ENCODE measurements around the gene NOXA1. TPM values are rescaled to one million over a fixed set of nuclear protein-coding genes. Genes with fewer than 3 reads are reported as not detected.
A peak's percentile ranks its signal among the peaks of the same experiment; 100 is the strongest.

NOXA1 gene
- total and polyA plus RNA-seq, 4 experiments from 2014 or later = 0.29 to 5.6 (median 2.8) TPM

- no peak for DNase-seq
- no peak overlapping the region for H3K4me3 Mint-ChIP-seq
- POLR2A ChIA-PET (ENCODE audit: partially characterized antibody) = no interaction called here
- H3K27ac Mint-ChIP-seq = no peak overlapping the region
- H3K27ac ChIP-seq (ENCODE audit: low read depth, low read length) = no peak overlapping the region
- H3K36me3 ChIP-seq (ENCODE audit: insufficient read depth, low read length) = no peaks in the 10 kb centered on the region
- peaks cover 2 to 7% (median 6%) of the 10 kb centered on the region in 4 donors for H3K4me1 Mint-ChIP-seq
- H3K4me3 ChIP-seq (ENCODE audit: low read length in 2 of 2) = no peak overlapping the region
- H3K4me1 ChIP-seq (ENCODE audit: insufficient read depth, low read length) = peaks cover 8% of the 10 kb centered on the region
- intact Hi-C loops (cut with micrococcal nuclease) = no loop called here
- no peaks in the 10 kb centered on the region for H3K36me3 Mint-ChIP-seq
- no peaks in the 10 kb centered on the region for H3K9me3 ChIP-seq (ENCODE audit: control insufficient read depth in 1 of 2, low read length in 2 of 2)
- CTCF ChIA-PET (ENCODE audit: partially characterized antibody) = no interaction called here
- peaks cover 0 to 4% (median 0%) of the 10 kb centered on the region in 8 donors for H3K9me3 Mint-ChIP-seq
- no peaks in the 10 kb centered on the region for H3K27me3 Mint-ChIP-seq
- H3K27me3 ChIP-seq (ENCODE audit: insufficient read depth, low read length) = no peaks in the 10 kb centered on the region
These were observed 44.0 kb downstream of the NOXA1 start for GRCh38 chr9:137467161-137467581.

DNA sequence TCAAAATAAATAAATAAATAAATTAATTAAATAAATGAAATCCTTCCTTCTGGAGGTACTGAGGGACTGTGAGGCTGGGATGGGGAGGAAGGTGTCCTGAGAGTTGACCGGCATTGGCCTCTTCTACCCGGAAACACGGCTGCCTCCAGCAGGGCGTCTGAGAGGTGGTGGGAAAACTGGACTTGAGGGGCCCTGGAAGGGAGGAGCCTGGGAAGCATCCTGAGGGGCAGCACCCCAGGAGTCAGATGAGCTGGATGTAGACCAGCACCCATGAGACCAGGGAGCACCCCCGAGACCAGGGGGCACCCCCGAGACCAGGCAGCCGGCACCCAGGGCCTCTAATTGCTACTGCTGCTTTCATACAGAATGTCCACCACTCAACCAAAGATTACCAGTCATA is 44.7 kb downstream of the NOXA1 start:
- Mint-ChIP-seq H3K4me3 (no peak overlapping the region), H3K27ac (no peak overlapping the region), H3K27me3 (no peaks in the 10 kb centered on the region), H3K9me3 (peaks cover 0 to 10% (median 2%) of the 10 kb centered on the region in 8 donors), H3K4me1 (peaks cover 2 to 6% (median 5%) of the 10 kb centered on the region in 4 donors), H3K36me3 (peaks cover 1 to 2% of the 10 kb centered on the region in 2 donors)
- intact Hi-C loops (cut with micrococcal nuclease) = no loop called here
- Histone ChIP-seq H3K4me3 (ENCODE audit: low read length in 2 of 2) (no peak overlapping the region), H3K9me3 (ENCODE audit: control insufficient read depth in 1 of 2, low read length in 2 of 2) (no peaks in the 10 kb centered on the region), H3K27me3 (ENCODE audit: insufficient read depth, low read length) (no peaks in the 10 kb centered on the region), H3K36me3 (ENCODE audit: insufficient read depth, low read length) (no peaks in the 10 kb centered on the region), H3K27ac (ENCODE audit: low read depth, low read length) (no peak overlapping the region), H3K4me1 (ENCODE audit: insufficient read depth, low read length) (peaks cover under 1% of the 10 kb centered on the region)
- ChIA-PET POLR2A (ENCODE audit: partially characterized antibody) (no interaction called here), CTCF (ENCODE audit: partially characterized antibody) (no interaction called here)
- DNase-seq = no peak

DNA sequence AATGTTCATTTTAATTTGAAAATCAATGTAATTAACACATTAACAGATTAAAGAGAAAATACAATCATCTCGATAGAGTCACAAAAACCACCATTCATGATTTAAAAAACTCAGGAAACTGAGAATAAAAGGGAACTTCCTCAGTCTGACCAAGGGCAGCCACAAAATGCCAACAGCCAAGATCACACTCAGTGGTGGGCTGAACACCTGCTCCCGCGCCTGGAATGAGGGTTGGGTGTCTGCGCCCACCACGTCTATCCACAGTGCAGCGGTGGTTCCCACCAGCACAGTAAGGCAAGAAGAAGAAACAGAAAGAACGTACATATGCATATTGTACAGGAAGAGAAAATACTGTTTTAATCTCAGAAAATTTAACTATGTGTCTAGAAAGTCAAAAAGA is 47.6 kb downstream of the NOXA1 start:
- ChIA-PET CTCF (ENCODE audit: partially characterized antibody) (no interaction called here), POLR2A (ENCODE audit: partially characterized antibody) (no interaction called here)
- H3K27ac Mint-ChIP-seq = no peak overlapping the region

GRCh38 chr9:137474271-137474670 is 51.1 kb downstream of the NOXA1 start:
- Mint-ChIP-seq H3K36me3 (peaks cover 5 to 21% of the 10 kb centered on the region in 2 donors), H3K9me3 (peaks cover 2 to 36% (median 26%) of the 10 kb centered on the region in 8 donors), H3K27me3 (no peaks in the 10 kb centered on the region), H3K27ac (no peak overlapping the region), H3K4me1 (peaks cover 0 to 6% (median 3%) of the 10 kb centered on the region in 4 donors), H3K4me3 (no peak overlapping the region)
- H3K36me3 ChIP-seq (ENCODE audit: insufficient read depth, low read length) = no peaks in the 10 kb centered on the region
- no peak overlapping the region for H3K27ac ChIP-seq (ENCODE audit: low read depth, low read length)
- CTCF ChIA-PET (ENCODE audit: partially characterized antibody) = no interaction called here
- H3K27me3 ChIP-seq (ENCODE audit: insufficient read depth, low read length) = no peaks in the 10 kb centered on the region
- peaks cover 0 to 5% of the 10 kb centered on the region in 2 donors for H3K9me3 ChIP-seq (ENCODE audit: control insufficient read depth in 1 of 2, low read length in 2 of 2)
- POLR2A ChIA-PET (ENCODE audit: partially characterized antibody) = no interaction called here
- DNase-seq = no peak
- H3K4me3 ChIP-seq (ENCODE audit: low read length in 2 of 2) = no peak overlapping the region
- intact Hi-C loops (cut with micrococcal nuclease) = no loop called here
- H3K4me1 ChIP-seq (ENCODE audit: insufficient read depth, low read length) = no peaks in the 10 kb centered on the region

More for the DNA sequence above, 47.6 kb downstream of the NOXA1 start:
- H3K27me3 ChIP-seq (ENCODE audit: insufficient read depth, low read length) = no peaks in the 10 kb centered on the region
- Mint-ChIP-seq H3K9me3 (peaks cover 1 to 31% (median 22%) of the 10 kb centered on the region in 8 donors), H3K4me3 (no peak overlapping the region), H3K4me1 (peaks cover 2 to 6% (median 4%) of the 10 kb centered on the region in 4 donors), H3K36me3 (peaks cover 5 to 17% of the 10 kb centered on the region in 2 donors), H3K27me3 (no peaks in the 10 kb centered on the region)
- H3K27ac ChIP-seq (ENCODE audit: low read depth, low read length) = no peak overlapping the region
- no peak for DNase-seq
- H3K9me3 ChIP-seq (ENCODE audit: control insufficient read depth in 1 of 2, low read length in 2 of 2) = peaks cover 0 to 2% of the 10 kb centered on the region in 2 donors
- H3K4me3 ChIP-seq (ENCODE audit: low read length in 2 of 2) = no peak overlapping the region
- H3K4me1 ChIP-seq (ENCODE audit: insufficient read depth, low read length) = no peaks in the 10 kb centered on the region
- no peaks in the 10 kb centered on the region for H3K36me3 ChIP-seq (ENCODE audit: insufficient read depth, low read length)
- intact Hi-C loops (cut with micrococcal nuclease) = no loop called here

- Mint-ChIP-seq H3K9me3 (peaks cover 2 to 36% (median 26%) of the 10 kb centered on the region in 8 donors), H3K4me1 (peaks cover 0 to 3% (median 2%) of the 10 kb centered on the region in 4 donors)
These were observed 52.5 kb downstream of the NOXA1 start for GRCh38 chr9:137475666-137476065.

DNA sequence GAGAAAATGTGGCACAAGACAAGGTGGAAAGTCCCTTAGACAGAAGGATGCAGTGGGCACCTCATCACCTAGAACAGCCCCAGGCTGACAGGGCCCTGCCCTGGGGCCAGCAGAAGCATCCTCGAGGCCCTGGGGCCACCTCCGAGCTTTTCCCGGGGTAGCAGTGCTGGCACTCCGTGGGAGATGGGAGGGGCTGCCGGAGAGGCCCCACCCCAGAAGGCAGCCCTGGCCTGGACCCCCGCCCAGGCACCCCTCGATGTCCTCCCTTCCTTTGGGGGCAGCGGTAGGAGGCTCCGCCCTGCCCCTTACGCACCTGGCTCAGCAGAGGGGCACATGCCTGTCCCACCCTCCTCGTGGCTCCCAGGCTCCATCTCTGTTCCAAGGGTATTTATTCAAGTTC is 53.7 kb downstream of the NOXA1 start:
- DNase-seq = no peak
- no peak overlapping the region for H3K27ac ChIP-seq (ENCODE audit: low read depth, low read length)
- ChIA-PET CTCF (ENCODE audit: partially characterized antibody) (no interaction called here), POLR2A (ENCODE audit: partially characterized antibody) (interaction anchor here (0.8 kb wide), 1 partner anchor 65 kb away, joined by 3 read pairs; no protein-coding TSS in a partner anchor)
- intact Hi-C loops (cut with micrococcal nuclease) = no loop called here
- no peaks in the 10 kb centered on the region for H3K27me3 Mint-ChIP-seq
- no peak overlapping the region for H3K4me3 Mint-ChIP-seq
- peaks cover 6 to 21% of the 10 kb centered on the region in 2 donors for H3K36me3 Mint-ChIP-seq
- peak overlapping the region in 1 of 7 donors; percentile 79 for H3K27ac Mint-ChIP-seq
- no peak overlapping the region for H3K4me3 ChIP-seq (ENCODE audit: low read length in 2 of 2)
- H3K4me1 ChIP-seq (ENCODE audit: insufficient read depth, low read length) = no peaks in the 10 kb centered on the region
- H3K36me3 ChIP-seq (ENCODE audit: insufficient read depth, low read length) = no peaks in the 10 kb centered on the region
- H3K9me3 ChIP-seq (ENCODE audit: control insufficient read depth in 1 of 2, low read length in 2 of 2) = peaks cover 0 to 5% of the 10 kb centered on the region in 2 donors
- H3K27me3 ChIP-seq (ENCODE audit: insufficient read depth, low read length) = no peaks in the 10 kb centered on the region
- H3K9me3 Mint-ChIP-seq = peaks cover 2 to 32% (median 25%) of the 10 kb centered on the region in 8 donors
- H3K4me1 Mint-ChIP-seq = no peaks in the 10 kb centered on the region

More at GRCh38 chr9:137475666-137476065, 52.5 kb downstream of the NOXA1 start:
- Histone ChIP-seq H3K36me3 (ENCODE audit: insufficient read depth, low read length) (no peaks in the 10 kb centered on the region), H3K4me3 (ENCODE audit: low read length in 2 of 2) (no peak overlapping the region), H3K27ac (ENCODE audit: low read depth, low read length) (no peak overlapping the region), H3K4me1 (ENCODE audit: insufficient read depth, low read length) (no peaks in the 10 kb centered on the region), H3K9me3 (ENCODE audit: control insufficient read depth in 1 of 2, low read length in 2 of 2) (peaks cover 0 to 5% of the 10 kb centered on the region in 2 donors), H3K27me3 (ENCODE audit: insufficient read depth, low read length) (no peaks in the 10 kb centered on the region)
- POLR2A ChIA-PET (ENCODE audit: partially characterized antibody) = no interaction called here
- Mint-ChIP-seq H3K27me3 (no peaks in the 10 kb centered on the region), H3K4me3 (no peak overlapping the region), H3K36me3 (peaks cover 6 to 21% of the 10 kb centered on the region in 2 donors), H3K27ac (no peak overlapping the region)
- CTCF ChIA-PET (ENCODE audit: partially characterized antibody) = no interaction called here
- intact Hi-C loops (cut with micrococcal nuclease) = no loop called here
- DNase-seq = no peak

DNA sequence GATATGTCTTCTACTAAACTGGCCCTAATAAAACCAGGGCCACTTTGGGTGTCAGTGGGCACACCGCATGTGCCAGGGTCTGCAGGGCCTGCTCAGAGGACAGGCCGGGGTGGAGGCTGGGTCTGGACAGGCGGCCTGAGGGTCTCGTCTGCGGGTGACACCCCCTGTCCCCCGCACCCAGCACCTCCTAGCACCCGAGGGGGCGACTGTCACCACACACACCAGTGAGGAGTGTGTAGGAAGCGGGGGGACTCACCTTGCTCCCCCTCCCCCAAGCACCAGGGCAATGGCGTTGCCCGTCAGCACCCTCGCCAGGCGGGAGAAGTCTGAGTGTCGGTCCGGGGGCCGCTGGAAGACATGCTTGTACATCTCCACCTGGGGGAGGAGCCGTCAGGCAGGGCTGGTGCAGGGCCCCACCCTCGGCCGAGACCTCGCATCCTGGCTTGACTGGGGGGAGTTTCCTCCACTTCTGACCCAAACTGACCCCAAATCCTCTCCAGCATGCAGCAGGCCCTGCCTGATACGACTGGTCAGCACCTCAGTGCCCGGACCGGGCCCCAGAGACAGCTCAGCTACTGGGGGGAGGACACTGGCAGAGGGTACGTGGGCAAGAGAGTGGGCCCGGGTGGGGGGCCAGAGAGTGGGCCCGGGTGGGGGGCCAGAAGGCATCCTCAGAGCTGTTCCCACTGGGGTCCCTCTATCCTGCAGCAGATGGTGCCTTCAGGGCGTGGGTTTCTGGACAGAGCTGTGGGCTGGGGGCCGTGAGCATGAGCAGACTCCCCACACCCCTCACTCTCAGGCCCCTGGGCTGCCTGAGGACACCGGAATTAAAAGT is 54.8 kb downstream of the NOXA1 start:
- Mint-ChIP-seq H3K4me3 (no peak overlapping the region), H3K9me3 (peaks cover 2 to 28% (median 21%) of the 10 kb centered on the region in 8 donors), H3K36me3 (peaks cover 4 to 18% of the 10 kb centered on the region in 2 donors), H3K4me1 (no peaks in the 10 kb centered on the region), H3K27me3 (no peaks in the 10 kb centered on the region), H3K27ac (peak overlapping the region in 1 of 7 donors; percentile 72)
- H3K4me3 ChIP-seq (ENCODE audit: low read length in 2 of 2) = no peak overlapping the region
- DNase-seq = no peak
- H3K9me3 ChIP-seq (ENCODE audit: control insufficient read depth in 1 of 2, low read length in 2 of 2) = peaks cover 0 to 5% of the 10 kb centered on the region in 2 donors
- H3K27me3 ChIP-seq (ENCODE audit: insufficient read depth, low read length) = no peaks in the 10 kb centered on the region
- intact Hi-C loops (cut with micrococcal nuclease) = no loop called here
- H3K27ac ChIP-seq (ENCODE audit: low read depth, low read length) = no peak overlapping the region
- ChIA-PET CTCF (ENCODE audit: partially characterized antibody) (no interaction called here), POLR2A (ENCODE audit: partially characterized antibody) (no interaction called here)
- no peaks in the 10 kb centered on the region for H3K4me1 ChIP-seq (ENCODE audit: insufficient read depth, low read length)
- no peaks in the 10 kb centered on the region for H3K36me3 ChIP-seq (ENCODE audit: insufficient read depth, low read length)
